Gastrocnemius medialis (tissue), 4 donors: ENCODE data around the gene TRHDE. TPM values are rescaled to one million over a fixed set of nuclear protein-coding genes. Genes with fewer than 3 reads are reported as not detected.

Source experiments
- ATAC-seq, 2 donors: fragments of 150-250 bp; one replicate each; pipeline ENCODE4 v1.9.1; 2016
- DNase-seq, 2 donors: peaks; one replicate each; pipeline ENCODE4 v3.0.0-alpha.2; 2019
- H3K27ac ChIP-seq, 4 donors: fragments of 200-600 bp; sonication (generic); 1 replicate in 1 of 4; 2 replicates in 3 of 4; pipeline ENCODE4 v1.5.1; 2016 to 2018; ENCODE audit warnings: mild to moderate bottlenecking in 2 of 4, moderate library complexity in 1 of 4
- H3K27me3 ChIP-seq, 3 donors: fragments of 200-600 bp; sonication (generic) in 2 of 3; 1 replicate in 1 of 3; 2 replicates in 2 of 3; pipeline versions ENCODE4 v1.5.1 to v1.6.0; 2016 to 2019; ENCODE audit warnings: mild to moderate bottlenecking in 1 of 3, moderate library complexity in 1 of 3
- H3K36me3 ChIP-seq, 2 donors: fragments of 200-600 bp; sonication (generic) in 1 of 2; one replicate each; pipeline ENCODE4 v1.5.1; 2017 to 2018
- H3K4me1 ChIP-seq, 2 donors: fragments of 200-600 bp; sonication (generic) in 1 of 2; one replicate each; pipeline ENCODE4 v1.5.1; 2016 to 2017; ENCODE audit warnings: mild to moderate bottlenecking in 2 of 2
- H3K4me3 ChIP-seq, 4 donors: fragments of 200-600 bp; sonication (generic) in 3 of 4; 1 replicate in 1 of 4; 2 replicates in 3 of 4; pipeline ENCODE4 v1.5.1; 2016 to 2019; ENCODE audit warnings: mild to moderate bottlenecking in 2 of 4
- H3K9me3 ChIP-seq, 3 donors: fragments of 200-600 bp; sonication (generic) in 2 of 3; 1 replicate in 1 of 3; 2 replicates in 2 of 3; pipeline ENCODE4 v1.5.1; 2016 to 2019
- CTCF ChIP-seq, 5 experiments: fragments of 450-650 bp in 3 of 5; fragments of 200-600 bp in 2 of 5; sonication (generic) in 2 of 5; IDR thresholded peaks in 4 of 5; conservative IDR thresholded peaks in 1 of 5; 1 replicate in 4 of 5; 2 replicates in 1 of 5; pipeline ENCODE4 v1.5.1; 2016 to 2019; ENCODE audit warnings: antibody characterized with exemption in 5 of 5, mild to moderate bottlenecking in 3 of 5, moderate library complexity in 3 of 5
- POLR2A ChIP-seq, 2 donors: fragments of 450-650 bp; IDR thresholded peaks; one replicate each; pipeline ENCODE4 v1.6.1; 2017; ENCODE audit warnings: antibody characterized with exemption in 2 of 2, mild to moderate bottlenecking in 2 of 2, moderate library complexity in 2 of 2
- in situ Hi-C, 4 donors: fragments of 200-750 bp; cut with MboI; loops; one replicate each; pipeline versions ENCODE4 v1.15.0 to v1.8.0; 2017; ENCODE audit warnings: low sequenced_read_pairs in 4 of 4
- intact Hi-C: fragments of 100-400 bp; cut with DNase I; formaldehyde crosslinking; loops from one replicate; pipeline ENCODE4 v1.15.1; 2023; ENCODE audit warnings: low total_unique reads
- total RNA-seq, 4 donors: library from RNA; depleted of rRNA; stranded (reverse); fragments of >200 nt; gene quantifications; one replicate each; pipeline versions ENCODE4 v1.1.0 to v1.2.3, GENCODE V29; 2016

TRHDE gene
- total RNA-seq, 4 donors from 2014 or later: 0.17 to 3.4 (median 0.88) TPM

- Histone ChIP-seq H3K27ac (no peak overlapping the region), H3K9me3 (no peaks in the 10 kb centered on the region), H3K4me1 (peaks cover 0 to 9% of the 10 kb centered on the region in 2 donors), H3K27me3 (peaks cover 28 to 30% (median 28%) of the 10 kb centered on the region in 3 donors), H3K36me3 (no peaks in the 10 kb centered on the region), H3K4me3 (no peak overlapping the region)
- DNase-seq (no peak), ATAC-seq (no peak)
- no peak for TF ChIP-seq CTCF (IDR thresholded peaks at IDR 0.05 in 4 of 5, conservative IDR thresholded peaks at IDR 0.05 in 1 of 5)
- no peak for TF ChIP-seq POLR2A (IDR thresholded peaks at IDR 0.05)
- in situ Hi-C loops (no loop called here), intact Hi-C loops (no loop called here)
Observed at GRCh38 chr12:72267974-72268373, 4.2 kb upstream of the TRHDE start.

GRCh38 chr12:72268386-72268785 lies 3.8 kb upstream of the TRHDE start:
- H3K4me1 ChIP-seq: peaks cover 0 to 9% of the 10 kb centered on the region in 2 donors
- in situ Hi-C loops: no loop called here
- DNase-seq (no peak), ATAC-seq (no peak)
- peaks cover 32 to 35% (median 32%) of the 10 kb centered on the region in 3 donors for H3K27me3 ChIP-seq
- H3K36me3 ChIP-seq: no peaks in the 10 kb centered on the region
- intact Hi-C loops: no loop called here
- no peak for TF ChIP-seq CTCF (IDR thresholded peaks at IDR 0.05 in 4 of 5, conservative IDR thresholded peaks at IDR 0.05 in 1 of 5)
- TF ChIP-seq POLR2A (IDR thresholded peaks at IDR 0.05): no peak
- H3K4me3 ChIP-seq: no peak overlapping the region
- H3K27ac ChIP-seq: no peak overlapping the region
- H3K9me3 ChIP-seq: no peaks in the 10 kb centered on the region

- H3K36me3 ChIP-seq: no peaks in the 10 kb centered on the region
- H3K9me3 ChIP-seq: no peaks in the 10 kb centered on the region
- peaks cover under 1 to 9% of the 10 kb centered on the region in 2 donors for H3K4me1 ChIP-seq
- in situ Hi-C loops: no loop called here
- H3K27ac ChIP-seq: no peak overlapping the region
- no peak for DNase-seq
- no peak overlapping the region for H3K4me3 ChIP-seq
- TF ChIP-seq POLR2A (IDR thresholded peaks at IDR 0.05): no peak
- no peak for TF ChIP-seq CTCF (IDR thresholded peaks at IDR 0.05 in 4 of 5, conservative IDR thresholded peaks at IDR 0.05 in 1 of 5)
- peaks cover 43 to 44% (median 43%) of the 10 kb centered on the region in 3 donors for H3K27me3 ChIP-seq
- intact Hi-C loops: no loop called here
- ATAC-seq: no peak
Observed at GRCh38 chr12:72269491-72269890, 2.7 kb upstream of the TRHDE start.

- Histone ChIP-seq H3K9me3 (no peaks in the 10 kb centered on the region), H3K4me1 (peaks cover 3 to 9% of the 10 kb centered on the region in 2 donors), H3K36me3 (no peaks in the 10 kb centered on the region), H3K4me3 (no peak overlapping the region), H3K27me3 (peaks cover 46 to 51% (median 48%) of the 10 kb centered on the region in 3 donors), H3K27ac (no peak overlapping the region)
- ATAC-seq: no peak
- intact Hi-C loops: no loop called here
- in situ Hi-C loops: no loop called here
- DNase-seq: no peak
- no peak for TF ChIP-seq CTCF (IDR thresholded peaks at IDR 0.05 in 4 of 5, conservative IDR thresholded peaks at IDR 0.05 in 1 of 5)
- no peak for TF ChIP-seq POLR2A (IDR thresholded peaks at IDR 0.05)
Observed at GRCh38 chr12:72270246-72270645, 1.9 kb upstream of the TRHDE start.

GRCh38 chr12:72270961-72271360 lies 1.2 kb upstream of the TRHDE start:
- intact Hi-C loops: no loop called here
- no peak overlapping the region for H3K27ac ChIP-seq
- peak overlapping the region; percentile 49 to 57 (median 54) for H3K4me3 ChIP-seq
- H3K4me1 ChIP-seq: peaks cover 3 to 9% of the 10 kb centered on the region in 2 donors
- TF ChIP-seq CTCF (IDR thresholded peaks at IDR 0.05 in 4 of 5, conservative IDR thresholded peaks at IDR 0.05 in 1 of 5) (no peak), POLR2A (IDR thresholded peaks at IDR 0.05) (no peak)
- in situ Hi-C loops: no loop called here
- DNase-seq (no peak), ATAC-seq (no peak)
- peaks cover 46 to 58% (median 48%) of the 10 kb centered on the region in 3 donors for H3K27me3 ChIP-seq
- H3K9me3 ChIP-seq: no peaks in the 10 kb centered on the region
- H3K36me3 ChIP-seq: no peaks in the 10 kb centered on the region
